Smooth muscle cell (in vitro differentiated cells): ENCODE measurements around the gene ARID4B. TPM values are rescaled to one million over a fixed set of nuclear protein-coding genes. Genes with fewer than 3 reads are reported as not detected.
A peak's percentile ranks its signal among the peaks of the same experiment; 100 is the strongest.
"Not testable (repeated sequence)": the region's sequence is repeated elsewhere in the genome, so short reads cannot be mapped to it uniquely, and the experiment has no call there.

Experiments
- DNase-seq: peaks from one replicate; lab custom pipeline; 2025; ENCODE audit not compliant: unreplicated experiment; lab: John Stamatoyannopoulos, UW
- H2AFZ ChIP-seq: fragments of 200-600 bp; sonication (generic); 2 replicates; pipeline ENCODE4 v1.6.0; 2016; ENCODE audit warnings: antibody characterized with exemption, low read depth, mild to moderate bottlenecking
- H3F3A ChIP-seq: fragments of 200-600 bp; sonication (generic); 2 replicates; pipeline ENCODE4 v1.6.0; 2017; ENCODE audit warnings: antibody characterized with exemption, low read depth
- H3K27ac ChIP-seq: fragments of 200-600 bp; sonication (generic); 2 replicates; pipeline ENCODE4 v1.5.1; 2016; ENCODE audit warnings: low read depth, mild to moderate bottlenecking
- H3K27me3 ChIP-seq: fragments of 200-600 bp; sonication (generic); 2 replicates; pipeline ENCODE4 v1.6.1; 2016; ENCODE audit warnings: low read depth, mild to moderate bottlenecking
- H3K36me3 ChIP-seq: fragments of 200-600 bp; sonication (generic); 2 replicates; pipeline ENCODE4 v1.5.1; 2016; ENCODE audit warnings: low read depth
- H3K4me1 ChIP-seq: fragments of 200-600 bp; sonication (generic); 2 replicates; pipeline ENCODE4 v1.5.1; 2016; ENCODE audit warnings: low read depth
- H3K4me2 ChIP-seq: fragments of 200-600 bp; sonication (generic); 2 replicates; pipeline ENCODE4 v1.6.0; 2016; ENCODE audit warnings: mild to moderate bottlenecking
- H3K4me3 ChIP-seq: fragments of 200-600 bp; sonication (generic); 2 replicates; pipeline ENCODE4 v1.5.1; 2016; ENCODE audit warnings: mild to moderate bottlenecking
- H3K79me2 ChIP-seq: fragments of 200-600 bp; sonication (generic); 2 replicates; pipeline ENCODE4 v1.6.0; 2016; ENCODE audit warnings: low read depth, mild to moderate bottlenecking
- H3K9ac ChIP-seq: fragments of 200-600 bp; sonication (generic); 2 replicates; pipeline ENCODE4 v1.6.0; 2016; ENCODE audit warnings: low read depth
- H3K9me3 ChIP-seq: fragments of 200-600 bp; sonication (generic); replicated peaks from 2 replicates; pipeline ENCODE4 v1.5.1; 2016; ENCODE audit warnings: low read depth
- H4K20me1 ChIP-seq: fragments of 200-600 bp; sonication (generic); 2 replicates; pipeline ENCODE4 v1.6.0; 2016; ENCODE audit warnings: low read depth
- WGBS: methylation state at CpG from one replicate; pipeline ENCODE4 v1.1.7; 2016; ENCODE audit warnings: low lambda C conversion rate; 5-methylcytosine and 5-hydroxymethylcytosine counted together
- polyA plus RNA-seq: library from polyadenylated mRNA; unstranded; fragments of >200 nt; fragmentation: Nextera tagmentation; extraction: Ambion mirVana; gene quantifications from 2 replicates; pipeline ENCODE4 v1.2.1, GENCODE V29; 2016
- total RNA-seq: library from RNA; depleted of rRNA; stranded (reverse); fragments of >200 nt; gene quantifications from 2 replicates; pipeline ENCODE4 v1.2.3, GENCODE V29; 2014
- TF ChIP-seq, protein P1 (sequence below): fragments of 200-600 bp; sonication (generic); IDR thresholded peaks from 2 replicates; pipeline ENCODE4 v1.5.1; 2017; ENCODE audit warnings: borderline replicate concordance, mild to moderate bottlenecking, antibody characterized with exemption; ENCODE audit not compliant: insufficient read depth, poor library complexity, severe bottlenecking

Gene ARID4B
- total and polyA plus RNA-seq, 2 experiments from 2014 or later = 29.0 to 33.2 TPM

DNA sequence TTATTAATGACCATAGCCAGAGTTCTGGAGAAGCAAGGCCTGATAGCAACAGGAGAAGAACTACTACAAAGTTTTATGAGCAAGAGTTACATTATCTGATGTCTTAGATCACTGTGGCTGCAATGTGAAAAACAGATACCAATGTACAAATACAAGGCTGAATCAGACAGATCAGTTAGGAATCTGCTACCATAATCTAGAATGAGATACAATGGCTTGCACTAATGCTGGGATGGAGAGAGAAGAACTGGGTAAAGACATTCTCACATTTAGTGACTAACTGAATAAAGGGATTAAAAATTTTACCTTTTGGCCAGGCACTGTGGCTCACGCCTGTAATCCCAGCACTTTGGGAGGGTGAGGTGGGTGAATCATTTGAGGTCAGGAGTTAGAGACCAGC is 41.3 kb downstream of the ARID4B start:
- Histone ChIP-seq H3K4me3 (no peak overlapping the region), H2AFZ (no peak overlapping the region), H3K27me3 (no peaks in the 10 kb centered on the region), H3K4me1 (peaks cover 4% of the 10 kb centered on the region), H3F3A (no peaks in the 10 kb centered on the region), H3K79me2 (peaks cover 100% of the 10 kb centered on the region), H3K9ac (no peak overlapping the region), H3K9me3 (no peaks in the 10 kb centered on the region), H3K36me3 (no peaks in the 10 kb centered on the region), H3K4me2 (no peak overlapping the region), H4K20me1 (peaks cover 100% of the 10 kb centered on the region), H3K27ac (peak overlapping the region; percentile 26)
- no peak for DNase-seq
- TF ChIP-seq, protein P1, sequence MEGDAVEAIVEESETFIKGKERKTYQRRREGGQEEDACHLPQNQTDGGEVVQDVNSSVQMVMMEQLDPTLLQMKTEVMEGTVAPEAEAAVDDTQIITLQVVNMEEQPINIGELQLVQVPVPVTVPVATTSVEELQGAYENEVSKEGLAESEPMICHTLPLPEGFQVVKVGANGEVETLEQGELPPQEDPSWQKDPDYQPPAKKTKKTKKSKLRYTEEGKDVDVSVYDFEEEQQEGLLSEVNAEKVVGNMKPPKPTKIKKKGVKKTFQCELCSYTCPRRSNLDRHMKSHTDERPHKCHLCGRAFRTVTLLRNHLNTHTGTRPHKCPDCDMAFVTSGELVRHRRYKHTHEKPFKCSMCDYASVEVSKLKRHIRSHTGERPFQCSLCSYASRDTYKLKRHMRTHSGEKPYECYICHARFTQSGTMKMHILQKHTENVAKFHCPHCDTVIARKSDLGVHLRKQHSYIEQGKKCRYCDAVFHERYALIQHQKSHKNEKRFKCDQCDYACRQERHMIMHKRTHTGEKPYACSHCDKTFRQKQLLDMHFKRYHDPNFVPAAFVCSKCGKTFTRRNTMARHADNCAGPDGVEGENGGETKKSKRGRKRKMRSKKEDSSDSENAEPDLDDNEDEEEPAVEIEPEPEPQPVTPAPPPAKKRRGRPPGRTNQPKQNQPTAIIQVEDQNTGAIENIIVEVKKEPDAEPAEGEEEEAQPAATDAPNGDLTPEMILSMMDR = no peak
- 76% methylated on average over 1 of the region's 1 CpG for WGBS

DNA sequence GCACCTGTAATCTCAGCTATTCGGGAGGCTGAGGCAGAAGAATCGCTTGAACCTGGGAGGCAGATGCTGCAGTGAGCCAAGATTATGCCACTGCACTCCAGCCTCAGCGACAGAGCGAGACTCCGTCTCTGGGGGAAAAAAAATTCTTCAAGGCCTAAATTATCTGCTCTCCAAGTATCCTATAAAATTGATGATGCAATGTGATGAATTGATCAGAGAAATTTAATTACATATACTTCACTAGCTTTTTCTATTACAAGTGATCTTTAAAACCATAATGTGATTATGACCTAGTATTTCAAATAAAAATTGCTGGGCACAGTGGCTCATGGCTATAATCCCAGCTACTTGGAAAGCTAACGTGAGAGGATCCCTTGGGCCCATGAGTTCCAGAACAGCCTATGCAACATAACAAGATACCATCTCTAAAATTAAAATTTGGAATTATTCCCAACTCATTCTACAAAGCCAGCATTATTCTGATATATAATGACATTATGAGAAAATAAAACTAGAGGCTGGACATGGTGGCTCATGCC is 43.7 kb downstream of the ARID4B start:
- Histone ChIP-seq H3K4me2 (no peak overlapping the region), H3K4me1 (peaks cover 13% of the 10 kb centered on the region), H3F3A (no peaks in the 10 kb centered on the region), H3K9me3 (no peaks in the 10 kb centered on the region), H3K79me2 (peaks cover 100% of the 10 kb centered on the region), H4K20me1 (peaks cover 100% of the 10 kb centered on the region), H3K9ac (no peak overlapping the region), H3K4me3 (no peak overlapping the region), H3K36me3 (no peaks in the 10 kb centered on the region), H3K27me3 (no peaks in the 10 kb centered on the region), H3K27ac (no peak overlapping the region), H2AFZ (no peak overlapping the region)
- WGBS = 98% methylated on average over 6 of the region's 6 CpGs
- no peak for DNase-seq
- TF ChIP-seq, protein P1 = no peak

DNA sequence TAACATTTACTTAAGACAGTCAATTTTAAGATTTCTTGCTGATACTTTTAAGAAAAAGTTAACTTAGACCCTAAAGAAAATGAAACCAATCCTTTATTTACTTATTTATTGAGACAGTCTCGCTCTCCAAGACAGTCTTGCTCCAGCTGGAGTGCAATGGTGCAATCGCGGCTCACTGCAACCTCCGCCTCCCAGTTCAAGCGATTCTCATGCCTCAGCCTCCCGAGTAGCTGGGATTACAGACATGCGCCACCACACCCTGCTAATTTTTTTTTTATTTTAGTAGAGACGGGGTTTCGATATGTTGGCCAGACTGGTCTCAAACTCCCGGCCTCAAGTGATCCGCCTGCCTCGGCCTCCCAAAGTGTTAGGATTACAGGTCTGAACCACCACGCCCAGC is 44.3 kb downstream of the ARID4B start:
- H2AFZ ChIP-seq, H3K9me3 ChIP-seq, H3K27me3 ChIP-seq, H3K27ac ChIP-seq, H3F3A ChIP-seq, H3K4me3 ChIP-seq, H3K36me3 ChIP-seq, DNase-seq, H3K4me2 ChIP-seq, H3K9ac ChIP-seq: not testable (repeated sequence)
- Histone ChIP-seq H3K79me2 (peaks cover 100% of the 10 kb centered on the region), H3K4me1 (peaks cover 17% of the 10 kb centered on the region), H4K20me1 (peaks cover 100% of the 10 kb centered on the region)
- 97% methylated on average over 13 of the region's 13 CpGs for WGBS

DNA sequence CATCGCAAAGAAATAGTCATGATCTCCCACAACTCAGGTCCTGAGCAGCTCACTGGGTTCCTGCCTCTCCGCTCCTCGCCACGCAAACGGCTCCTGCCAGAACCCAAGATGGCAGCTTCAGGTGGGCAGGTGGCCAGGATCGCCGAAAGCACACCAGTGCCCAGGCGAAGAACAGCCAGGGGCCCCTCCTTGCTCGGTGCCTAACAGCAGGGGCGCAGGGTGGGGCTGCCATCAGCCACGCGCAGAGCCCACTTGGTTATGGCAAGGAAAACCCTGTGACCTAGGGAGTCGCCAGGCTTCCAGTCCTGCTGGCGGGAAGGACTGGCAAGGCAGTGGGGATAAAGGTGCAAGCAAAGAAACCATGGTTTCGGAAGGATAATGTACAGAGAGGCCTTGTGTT is 47.5 kb downstream of the ARID4B start:
- TF ChIP-seq, protein P1 = no peak
- Histone ChIP-seq H3K27ac (no peak overlapping the region), H3K79me2 (peaks cover 99% of the 10 kb centered on the region)

More for the DNA sequence above, 47.5 kb downstream of the ARID4B start:
- Histone ChIP-seq H3K4me3 (no peak overlapping the region), H3F3A (no peaks in the 10 kb centered on the region), H3K36me3 (no peaks in the 10 kb centered on the region), H4K20me1 (peaks cover 99% of the 10 kb centered on the region), H2AFZ (no peak overlapping the region), H3K4me1 (peaks cover 13% of the 10 kb centered on the region), H3K27me3 (no peaks in the 10 kb centered on the region), H3K9ac (no peak overlapping the region), H3K9me3 (no peaks in the 10 kb centered on the region), H3K4me2 (no peak overlapping the region)
- WGBS = 95% methylated on average over 15 of the region's 15 CpGs
- DNase-seq = no peak
